Peyer's patch (tissue), 4 donors: ENCODE results near the gene GAL3ST1.

Experiments used
- CTCF ChIP-seq, 6 experiments: fragments of 450-650 bp in 4 of 6; fragments of 200-600 bp in 2 of 6; sonication (generic) in 1 of 6; IDR thresholded peaks; one replicate each; pipeline ENCODE4 v1.5.1; 2017 to 2019; ENCODE audit warnings: antibody characterized with exemption in 6 of 6, mild to moderate bottlenecking in 3 of 6, moderate library complexity in 1 of 6
- POLR2A ChIP-seq, 2 donors: fragments of 450-650 bp; IDR thresholded peaks; one replicate each; pipeline ENCODE4 v1.5.1; 2017; ENCODE audit warnings: antibody characterized with exemption in 2 of 2, mild to moderate bottlenecking in 2 of 2, moderate library complexity in 2 of 2

GRCh38 chr22:30598986-30599385, 24.5 kb upstream of the GAL3ST1 start:
- TF ChIP-seq POLR2A (IDR thresholded peaks at IDR 0.05) (no peak), CTCF (IDR thresholded peaks at IDR 0.05) (no peak)
